IMR-90 (cell line): ENCODE measurements around the gene ARMC6. TPM values are rescaled to one million over a fixed set of nuclear protein-coding genes. Genes with fewer than 3 reads are reported as not detected.

ENCODE experiments used
- ATAC-seq: fragments of 200-7000 bp; cut with Tn5 transposase; 2 replicates; pipeline ENCODE4 v1.9.1; 2020; ENCODE audit warnings: low read depth, mild to moderate bottlenecking, moderate library complexity
- BruUV-seq: library from RNA; stranded (reverse); fragments of 400-500 nt; replicated peaks from 2 replicates; lab custom pipeline; 2021; lab: Mats Ljungman, UMichigan
- CTCF ChIA-PET: fragments of 300-600 bp; formaldehyde crosslinking; extraction: SDS; loops from one replicate; lab custom pipeline; 2021; ENCODE audit warnings: antibody characterized with exemption; lab: Yijun Ruan, JAX
- POLR2A ChIA-PET: fragments of 300-600 bp; sonication (Branson Sonifier 250); formaldehyde crosslinking; loops from one replicate; lab custom pipeline; 2022; ENCODE audit warnings: antibody characterized with exemption; ENCODE audit not compliant: unreplicated experiment; lab: Charles Lee
- DNase-seq: peaks from one replicate; pipeline ENCODE4 v3.0.0; 2013
- H2AFZ ChIP-seq: replicated peaks from 2 replicates; pipeline ENCODE3; 2013; ENCODE audit warnings: low read length, mild to moderate bottlenecking; ENCODE audit not compliant: poor library complexity
- H2AK5ac ChIP-seq: 2 replicates; pipeline ENCODE4 v1.6.1; 2013; ENCODE audit warnings: low read depth, low read length, inconsistent platforms
- H2AK9ac ChIP-seq: replicated peaks from 2 replicates; pipeline ENCODE3; 2013; ENCODE audit warnings: mild to moderate bottlenecking, low read depth, low read length, moderate library complexity; ENCODE audit not compliant: poor library complexity
- H2BK120ac ChIP-seq: 2 replicates; pipeline ENCODE4 v1.6.1; 2013; ENCODE audit warnings: low read depth, low read length, inconsistent platforms
- H2BK15ac ChIP-seq: 3 replicates; pipeline ENCODE4 v1.6.1; 2013; ENCODE audit warnings: low read depth, low read length, inconsistent platforms
- H2BK20ac ChIP-seq: 2 replicates; pipeline ENCODE4 v1.6.1; 2013; ENCODE audit warnings: low read depth, mild to moderate bottlenecking, inconsistent platforms, low read length, moderate library complexity
- H2BK5ac ChIP-seq: 2 replicates; pipeline ENCODE4 v1.6.1; 2013; ENCODE audit warnings: mild to moderate bottlenecking, low read depth, low read length, inconsistent platforms; ENCODE audit not compliant: poor library complexity, severe bottlenecking
- H3K14ac ChIP-seq: replicated peaks from 2 replicates; pipeline ENCODE4 v1.6.1; 2013; ENCODE audit warnings: low read depth, low read length, inconsistent platforms
- H3K18ac ChIP-seq: 2 replicates; pipeline ENCODE4 v1.6.1; 2013; ENCODE audit warnings: low read depth, low read length, control low read depth
- H3K23ac ChIP-seq: 2 replicates; pipeline ENCODE4 v1.6.1; 2013; ENCODE audit warnings: low read depth, low read length, inconsistent platforms
- H3K27ac ChIP-seq: 2 replicates; pipeline ENCODE4 v1.5.1; 2013; ENCODE audit warnings: mild to moderate bottlenecking, control low read depth, low read length; ENCODE audit not compliant: insufficient read depth
- H3K27me3 ChIP-seq: 2 replicates; pipeline ENCODE4 v1.6.1; 2013; ENCODE audit warnings: low read length; ENCODE audit not compliant: control insufficient read depth, insufficient read depth
- H3K36me3 ChIP-seq: 2 replicates; pipeline ENCODE4 v1.6.1; 2013; ENCODE audit warnings: low read length, mixed read lengths; ENCODE audit not compliant: control insufficient read depth, insufficient read depth
- H3K4ac ChIP-seq: 2 replicates; pipeline ENCODE4 v1.6.1; 2013; ENCODE audit warnings: low read depth, low read length, inconsistent platforms
- H3K4me1 ChIP-seq: 2 replicates; pipeline ENCODE4 v1.6.1; 2013; ENCODE audit warnings: low read length, mixed read lengths; ENCODE audit not compliant: control insufficient read depth, insufficient read depth
- H3K4me2 ChIP-seq: 2 replicates; pipeline ENCODE4 v1.6.1; 2013; ENCODE audit warnings: low read depth, mild to moderate bottlenecking, control low read depth, low read length, moderate library complexity
- H3K4me3 ChIP-seq: 2 replicates; pipeline ENCODE4 v1.5.1; 2013; ENCODE audit warnings: low read depth, mild to moderate bottlenecking, control low read depth, low read length, moderate library complexity; ENCODE audit not compliant: insufficient read depth
- H3K56ac ChIP-seq: 2 replicates; pipeline ENCODE4 v1.6.1; 2013; ENCODE audit warnings: low read length, inconsistent platforms; ENCODE audit not compliant: insufficient read depth; ENCODE audit errors: extremely low read depth
- H3K79me1 ChIP-seq, 2 experiments: 2 replicates each; pipeline ENCODE4 v1.6.1; 2013; ENCODE audit warnings: low read length in 2 of 2, inconsistent platforms in 1 of 2, low read depth in 1 of 2
- H3K9ac ChIP-seq: 2 replicates; pipeline ENCODE4 v1.6.1; 2013; ENCODE audit warnings: low read depth, low read length, control low read depth
- H3K9me1 ChIP-seq: 2 replicates; pipeline ENCODE4 v1.6.1; 2013; ENCODE audit warnings: low read length, inconsistent platforms; ENCODE audit not compliant: insufficient read depth
- H3K9me3 ChIP-seq: 2 replicates; pipeline ENCODE4 v1.6.1; 2013; ENCODE audit warnings: low read length; ENCODE audit not compliant: control insufficient read depth, insufficient read depth
- H4K20me1 ChIP-seq: 2 replicates; pipeline ENCODE4 v1.6.1; 2013; ENCODE audit warnings: low read length, inconsistent platforms; ENCODE audit not compliant: insufficient read depth
- H4K5ac ChIP-seq: 2 replicates; pipeline ENCODE4 v1.6.1; 2013; ENCODE audit warnings: mild to moderate bottlenecking, low read depth, low read length, control low read depth
- H4K8ac ChIP-seq, 2 experiments: 2 replicates each; pipeline ENCODE4 v1.6.1; 2013; ENCODE audit warnings: low read depth in 2 of 2, low read length in 2 of 2, control low read depth in 1 of 2, inconsistent platforms in 1 of 2
- H4K91ac ChIP-seq: 2 replicates; pipeline ENCODE4 v1.6.1; 2013; ENCODE audit warnings: low read depth, low read length, inconsistent platforms; ENCODE audit not compliant: insufficient read depth
- BHLHE40 ChIP-seq: fragments of 150-350 bp; IDR thresholded peaks from 2 replicates; pipeline ENCODE4 v1.6.1; 2016; ENCODE audit warnings: mild to moderate bottlenecking, low read depth, low read length
- CEBPB ChIP-seq: IDR thresholded peaks from 2 replicates; pipeline ENCODE4 v1.6.1; 2012; ENCODE audit warnings: low read depth, low read length, improper control_type of control experiment
- CHD1 ChIP-seq: IDR thresholded peaks from 2 replicates; pipeline ENCODE4 v1.6.1; 2012; ENCODE audit warnings: low read depth, low read length, improper control_type of control experiment
- FOS ChIP-seq: fragments of 150-350 bp; IDR thresholded peaks from 2 replicates; pipeline ENCODE4 v1.6.1; 2016; ENCODE audit warnings: low read depth, low read length
- MAFK ChIP-seq: IDR thresholded peaks from 2 replicates; pipeline ENCODE4 v1.6.1; 2012; ENCODE audit warnings: low read depth, low read length, improper control_type of control experiment
- MAZ ChIP-seq: IDR thresholded peaks from 2 replicates; pipeline ENCODE4 v1.6.1; 2012; ENCODE audit warnings: low read depth, mild to moderate bottlenecking, low read length, improper control_type of control experiment, moderate library complexity, borderline replicate concordance
- MXI1 ChIP-seq: IDR thresholded peaks from 2 replicates; pipeline ENCODE4 v1.6.1; 2012; ENCODE audit warnings: low read depth, mild to moderate bottlenecking, low read length, moderate library complexity, borderline replicate concordance
- NFE2L2 ChIP-seq: fragments of 150-350 bp; IDR thresholded peaks from 2 replicates; pipeline ENCODE4 v1.6.1; 2016; ENCODE audit warnings: low read depth, mild to moderate bottlenecking, low read length
- POLR2A ChIP-seq: IDR thresholded peaks from 2 replicates; pipeline ENCODE4 v1.6.1; 2012; ENCODE audit warnings: mild to moderate bottlenecking, low read depth, low read length
- RAD21 ChIP-seq: IDR thresholded peaks from 2 replicates; pipeline ENCODE4 v1.6.1; 2012; ENCODE audit warnings: low read length, improper control_type of control experiment
- RFX5 ChIP-seq: IDR thresholded peaks from 2 replicates; pipeline ENCODE4 v1.8.0; 2012; ENCODE audit warnings: low read depth, mild to moderate bottlenecking, low read length, moderate library complexity
- SMC3 ChIP-seq: fragments of 150-350 bp; IDR thresholded peaks from 2 replicates; pipeline ENCODE4 v1.6.1; 2016; ENCODE audit warnings: low read depth, mild to moderate bottlenecking, antibody characterized with exemption, low read length, moderate library complexity
- WGBS, 2 experiments: methylation state at CpG; one replicate each; pipeline versions ENCODE4 v1.1.5 to v1.1.7; 2013; ENCODE audit warnings: missing lambda C conversion rate in 2 of 2; ENCODE audit not compliant: insufficient read length in 1 of 2; ENCODE audit errors: extremely low coverage in 2 of 2; 5-methylcytosine and 5-hydroxymethylcytosine counted together
- dilution Hi-C: fragments of 300-500 bp; cut with HindIII; formaldehyde crosslinking; loops from one replicate; pipeline ENCODE4 v1.14.3; 2018; ENCODE audit warnings: low sequenced_read_pairs; ENCODE audit not compliant: unreplicated experiment
- in situ Hi-C: fragments of 300-500 bp; cut with MboI; formaldehyde crosslinking; loops from 3 replicates; pipeline ENCODE4 v1.14.3; 2019; ENCODE audit warnings: low sequenced_read_pairs, inconsistent platforms, mixed read lengths
- intact Hi-C: fragments of 100-400 bp; cut with micrococcal nuclease; formaldehyde crosslinking; loops from 2 replicates; pipeline ENCODE4 v1.10.0; 2022
- polyA plus RNA-seq, 3 experiments: library from polyadenylated mRNA; depleted of rRNA; stranded (reverse); fragments of >200 nt; gene quantifications; 2 replicates each; pipeline ENCODE4 v1.2.3, GENCODE V29; 2012; ENCODE audit warnings: low replicate concordance in 1 of 3
- total RNA-seq: library from RNA; depleted of rRNA; stranded (reverse); fragments of >200 nt; gene quantifications from 2 replicates; pipeline ENCODE4 v1.2.3, GENCODE V29; 2012
- TF ChIP-seq, protein P1 (sequence below): fragments of 150-350 bp; IDR thresholded peaks from 2 replicates; pipeline ENCODE4 v1.6.1; 2017; ENCODE audit warnings: mild to moderate bottlenecking, antibody characterized with exemption, low read length, low read depth
- TF ChIP-seq, protein P2 (sequence below): conservative IDR thresholded peaks from 2 replicates; pipeline ENCODE4 v1.5.1; 2012; ENCODE audit warnings: mild to moderate bottlenecking, low read depth, low read length, improper control_type of control experiment
- TF ChIP-seq, protein P3 (sequence below): fragments of 150-350 bp; IDR thresholded peaks from 2 replicates; pipeline ENCODE4 v1.6.1; 2016; ENCODE audit warnings: low read depth, mild to moderate bottlenecking, low read length, moderate library complexity, borderline replicate concordance

ARMC6 gene
- total and polyA plus RNA-seq, 2 of the 4 experiments (the other 2 are of a cell fraction): 41.5 to 52.7 TPM

GRCh38 chr19:19025861-19026260 is 7.5 kb upstream of the ARMC6 start:
- H3K4me1 ChIP-seq: peaks cover 3% of the 10 kb centered on the region
- H3K23ac ChIP-seq: no peak overlapping the region
- intact Hi-C loops: no loop called here
- no peak overlapping the region for H3K27ac ChIP-seq
- no peak overlapping the region for H3K4me2 ChIP-seq
- TF ChIP-seq MXI1: no peak
- no peak for TF ChIP-seq MAFK
- no peak for TF ChIP-seq SMC3
- TF ChIP-seq RFX5: no peak
- no peak for TF ChIP-seq MAZ
- TF ChIP-seq, protein P1, sequence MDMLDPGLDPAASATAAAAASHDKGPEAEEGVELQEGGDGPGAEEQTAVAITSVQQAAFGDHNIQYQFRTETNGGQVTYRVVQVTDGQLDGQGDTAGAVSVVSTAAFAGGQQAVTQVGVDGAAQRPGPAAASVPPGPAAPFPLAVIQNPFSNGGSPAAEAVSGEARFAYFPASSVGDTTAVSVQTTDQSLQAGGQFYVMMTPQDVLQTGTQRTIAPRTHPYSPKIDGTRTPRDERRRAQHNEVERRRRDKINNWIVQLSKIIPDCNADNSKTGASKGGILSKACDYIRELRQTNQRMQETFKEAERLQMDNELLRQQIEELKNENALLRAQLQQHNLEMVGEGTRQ: no peak
- TF ChIP-seq CHD1: no peak
- TF ChIP-seq NFE2L2: no peak
- no peak for TF ChIP-seq RAD21
- TF ChIP-seq, protein P2, sequence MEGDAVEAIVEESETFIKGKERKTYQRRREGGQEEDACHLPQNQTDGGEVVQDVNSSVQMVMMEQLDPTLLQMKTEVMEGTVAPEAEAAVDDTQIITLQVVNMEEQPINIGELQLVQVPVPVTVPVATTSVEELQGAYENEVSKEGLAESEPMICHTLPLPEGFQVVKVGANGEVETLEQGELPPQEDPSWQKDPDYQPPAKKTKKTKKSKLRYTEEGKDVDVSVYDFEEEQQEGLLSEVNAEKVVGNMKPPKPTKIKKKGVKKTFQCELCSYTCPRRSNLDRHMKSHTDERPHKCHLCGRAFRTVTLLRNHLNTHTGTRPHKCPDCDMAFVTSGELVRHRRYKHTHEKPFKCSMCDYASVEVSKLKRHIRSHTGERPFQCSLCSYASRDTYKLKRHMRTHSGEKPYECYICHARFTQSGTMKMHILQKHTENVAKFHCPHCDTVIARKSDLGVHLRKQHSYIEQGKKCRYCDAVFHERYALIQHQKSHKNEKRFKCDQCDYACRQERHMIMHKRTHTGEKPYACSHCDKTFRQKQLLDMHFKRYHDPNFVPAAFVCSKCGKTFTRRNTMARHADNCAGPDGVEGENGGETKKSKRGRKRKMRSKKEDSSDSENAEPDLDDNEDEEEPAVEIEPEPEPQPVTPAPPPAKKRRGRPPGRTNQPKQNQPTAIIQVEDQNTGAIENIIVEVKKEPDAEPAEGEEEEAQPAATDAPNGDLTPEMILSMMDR: no peak
- no peak for TF ChIP-seq FOS
- TF ChIP-seq POLR2A: no peak
- TF ChIP-seq BHLHE40: no peak
- TF ChIP-seq CEBPB: no peak
- TF ChIP-seq, protein P3, sequence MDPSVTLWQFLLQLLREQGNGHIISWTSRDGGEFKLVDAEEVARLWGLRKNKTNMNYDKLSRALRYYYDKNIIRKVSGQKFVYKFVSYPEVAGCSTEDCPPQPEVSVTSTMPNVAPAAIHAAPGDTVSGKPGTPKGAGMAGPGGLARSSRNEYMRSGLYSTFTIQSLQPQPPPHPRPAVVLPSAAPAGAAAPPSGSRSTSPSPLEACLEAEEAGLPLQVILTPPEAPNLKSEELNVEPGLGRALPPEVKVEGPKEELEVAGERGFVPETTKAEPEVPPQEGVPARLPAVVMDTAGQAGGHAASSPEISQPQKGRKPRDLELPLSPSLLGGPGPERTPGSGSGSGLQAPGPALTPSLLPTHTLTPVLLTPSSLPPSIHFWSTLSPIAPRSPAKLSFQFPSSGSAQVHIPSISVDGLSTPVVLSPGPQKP: no peak
- in situ Hi-C loops: no loop called here
- H2AFZ ChIP-seq: no peak overlapping the region
- no peaks in the 10 kb centered on the region for H3K27me3 ChIP-seq
- BruUV-seq: no TSS peak
- no peak overlapping the region for H3K56ac ChIP-seq
- 100% methylated on average over 1 of the region's 11 CpGs; no CpG with 5 or more reads in 1 of the 2 experiments for WGBS, 2 experiments
- H4K20me1 ChIP-seq: peaks cover 39% of the 10 kb centered on the region
- H3K9me3 ChIP-seq: no peaks in the 10 kb centered on the region
- peaks cover 58% of the 10 kb centered on the region for H3K36me3 ChIP-seq
- dilution Hi-C loops: no loop called here
- ATAC-seq (no peak), DNase-seq (no peak)
- no peak overlapping the region for H2BK15ac ChIP-seq
- no peak overlapping the region for H4K91ac ChIP-seq
- POLR2A ChIA-PET: interaction anchor here (0.5 kb wide), 1 partner anchor 124 kb away, joined by 4 read pairs; no protein-coding TSS in a partner anchor
- H3K18ac ChIP-seq: no peak overlapping the region
- H3K9me1 ChIP-seq: no peaks in the 10 kb centered on the region
- no peak overlapping the region for H3K4ac ChIP-seq
- H3K79me1 ChIP-seq: peaks cover 40 to 72% of the 10 kb centered on the region in 2 experiments
- H3K14ac ChIP-seq: no peak overlapping the region
- H2AK9ac ChIP-seq: no peak overlapping the region
- no peak overlapping the region for H3K9ac ChIP-seq
- no peak overlapping the region for H2BK5ac ChIP-seq
- no peak overlapping the region for H2AK5ac ChIP-seq
- no peak overlapping the region for H2BK120ac ChIP-seq
- CTCF ChIA-PET: no interaction called here
- H4K5ac ChIP-seq: no peak overlapping the region
- no peak overlapping the region for H2BK20ac ChIP-seq
- no peak overlapping the region for H4K8ac ChIP-seq
- no peak overlapping the region for H3K4me3 ChIP-seq
